Measurements from ENCODE around the gene CGNL1.

The CGNL1 gene

DNA sequence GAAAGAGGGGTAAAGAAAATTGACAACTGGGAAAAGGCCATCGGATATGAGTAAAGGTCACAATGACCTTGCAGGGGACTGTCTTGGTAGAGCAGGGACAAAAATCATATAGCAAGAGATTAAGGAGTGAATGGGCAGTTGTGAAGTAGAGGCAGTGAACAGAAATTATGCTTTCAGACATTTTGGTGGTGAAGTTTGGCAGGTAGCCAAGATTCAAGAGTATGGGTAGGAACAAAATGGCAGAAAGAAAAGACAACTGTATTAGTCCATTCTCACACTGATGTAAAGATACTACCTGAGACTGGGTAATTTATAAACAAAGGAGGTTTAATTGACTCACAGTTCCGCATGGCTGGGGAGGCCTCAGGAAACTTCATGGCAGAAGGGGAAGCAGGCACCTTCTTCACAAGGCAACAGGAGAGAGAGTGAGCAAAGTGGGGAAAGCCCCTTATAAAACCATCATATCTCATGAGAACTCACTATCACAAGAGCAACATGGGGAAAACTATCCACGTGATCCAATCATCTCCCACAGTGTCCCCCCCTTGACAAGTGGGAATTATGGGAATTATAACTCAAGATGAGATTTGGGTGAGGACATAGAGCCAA lies 84.0 kb downstream of the CGNL1 start:
- no peak overlapping the region for H3K27ac Mint-ChIP-seq
- H3K9me3 Mint-ChIP-seq: no peaks in the 10 kb centered on the region
- H3K36me3 Mint-ChIP-seq (ENCODE audit: low read depth): no peaks in the 10 kb centered on the region
- no peak overlapping the region for H3K4me3 Mint-ChIP-seq
- ATAC-seq: no peak
- H3K27me3 Mint-ChIP-seq: peaks cover 4% of the 10 kb centered on the region
- DNase-seq: no peak
- no peaks in the 10 kb centered on the region for H3K4me1 Mint-ChIP-seq

DNA sequence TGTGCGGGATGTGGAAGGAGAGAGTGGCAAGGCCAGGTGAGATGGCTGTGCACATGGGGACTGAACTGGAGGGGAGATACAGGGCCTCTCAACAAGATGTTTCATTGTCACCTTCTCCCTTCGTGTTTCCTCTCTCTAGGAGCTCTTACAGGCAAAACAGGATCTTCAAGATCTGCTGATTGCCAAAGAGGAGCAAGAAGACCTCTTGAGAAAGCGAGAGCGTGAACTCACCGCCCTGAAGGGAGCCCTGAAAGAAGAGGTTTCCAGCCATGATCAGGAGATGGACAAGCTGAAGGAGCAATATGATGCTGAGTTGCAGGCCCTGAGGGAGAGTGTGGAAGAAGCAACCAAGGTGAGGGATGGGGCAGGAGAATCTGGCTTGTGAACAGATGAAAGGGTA lies 85.2 kb downstream of the CGNL1 start:
- no peak overlapping the region for H3K4me3 Mint-ChIP-seq
- DNase-seq (no peak), ATAC-seq (no peak)
- H3K9me3 Mint-ChIP-seq: no peaks in the 10 kb centered on the region
- H3K36me3 Mint-ChIP-seq (ENCODE audit: low read depth): no peaks in the 10 kb centered on the region
- no peak overlapping the region for H3K27ac Mint-ChIP-seq
- peaks cover 6% of the 10 kb centered on the region for H3K27me3 Mint-ChIP-seq
- no peaks in the 10 kb centered on the region for H3K4me1 Mint-ChIP-seq

- no peak for ATAC-seq
- no peaks in the 10 kb centered on the region for H3K9me3 Mint-ChIP-seq
- H3K4me1 Mint-ChIP-seq: no peaks in the 10 kb centered on the region
- no peak for DNase-seq
- H3K36me3 Mint-ChIP-seq (ENCODE audit: low read depth): no peaks in the 10 kb centered on the region
- no peak overlapping the region for H3K27ac Mint-ChIP-seq
- peaks cover 13% of the 10 kb centered on the region for H3K27me3 Mint-ChIP-seq
- no peak overlapping the region for H3K4me3 Mint-ChIP-seq
Observed at GRCh38 chr15:57462381-57462780, 86.1 kb downstream of the CGNL1 start.

- no peak for DNase-seq
- H3K9me3 Mint-ChIP-seq: no peaks in the 10 kb centered on the region
- H3K4me3 Mint-ChIP-seq: no peak overlapping the region
Observed at GRCh38 chr15:57463360-57463759, 87.1 kb downstream of the CGNL1 start.

DNA sequence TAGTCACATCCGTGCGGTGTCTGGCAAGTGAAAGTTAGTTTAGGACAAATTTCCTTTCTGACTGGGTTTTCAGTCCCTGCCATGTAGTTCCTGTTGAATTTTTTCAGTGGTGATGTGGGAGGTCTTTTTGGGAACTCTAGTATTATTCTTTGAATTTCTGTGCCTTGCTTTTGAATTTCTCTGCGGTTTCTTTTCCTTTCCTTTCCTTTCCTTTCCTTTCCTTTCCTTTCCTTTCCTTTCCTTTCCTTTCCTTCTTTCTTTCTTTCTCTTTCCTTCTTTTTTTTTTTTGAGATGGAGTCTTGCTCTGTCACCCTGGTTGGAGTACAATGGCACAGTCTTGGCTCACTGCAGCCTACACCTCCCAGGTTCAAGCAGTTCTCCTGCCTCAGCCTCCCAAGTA lies 88.2 kb downstream of the CGNL1 start:
- Mint-ChIP-seq H3K4me1 (no peaks in the 10 kb centered on the region), H3K36me3 (ENCODE audit: low read depth) (no peaks in the 10 kb centered on the region), H3K27ac (no peak overlapping the region), H3K4me3 (no peak overlapping the region), H3K27me3 (peaks cover 22% of the 10 kb centered on the region), H3K9me3 (no peaks in the 10 kb centered on the region)
- ATAC-seq: no peak
- DNase-seq: no peak

More at GRCh38 chr15:57463360-57463759, 87.1 kb downstream of the CGNL1 start:
- H3K27me3 Mint-ChIP-seq: peaks cover 13% of the 10 kb centered on the region
- no peaks in the 10 kb centered on the region for H3K4me1 Mint-ChIP-seq
- no peak for ATAC-seq
- no peak overlapping the region for H3K27ac Mint-ChIP-seq
- no peaks in the 10 kb centered on the region for H3K36me3 Mint-ChIP-seq (ENCODE audit: low read depth)

DNA sequence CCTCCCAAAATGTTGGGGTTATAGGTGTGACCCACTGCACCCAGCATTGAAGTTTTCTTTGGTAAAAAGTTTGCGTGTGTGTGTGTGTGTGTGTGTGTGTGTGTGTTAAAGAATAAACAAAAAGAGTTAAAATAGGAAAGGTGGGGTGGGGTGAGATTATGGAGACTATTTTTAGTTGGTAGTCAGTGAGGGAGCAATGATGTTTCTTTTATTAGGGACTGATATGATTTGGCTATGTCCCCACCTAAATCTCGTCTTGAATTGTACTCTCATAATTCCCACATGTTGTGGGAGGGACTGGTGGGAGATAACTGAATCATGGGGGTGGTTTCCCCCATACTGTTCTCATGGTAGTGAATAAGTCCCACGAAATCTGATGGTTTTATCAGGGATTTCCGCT lies 92.2 kb downstream of the CGNL1 start:
- H3K27me3 Mint-ChIP-seq: peaks cover 33% of the 10 kb centered on the region
- H3K36me3 Mint-ChIP-seq (ENCODE audit: low read depth): no peaks in the 10 kb centered on the region
- no peak overlapping the region for H3K27ac Mint-ChIP-seq
- no peaks in the 10 kb centered on the region for H3K9me3 Mint-ChIP-seq
- no peak overlapping the region for H3K4me3 Mint-ChIP-seq
- no peak for DNase-seq
- H3K4me1 Mint-ChIP-seq: no peaks in the 10 kb centered on the region
- ATAC-seq: no peak

DNA sequence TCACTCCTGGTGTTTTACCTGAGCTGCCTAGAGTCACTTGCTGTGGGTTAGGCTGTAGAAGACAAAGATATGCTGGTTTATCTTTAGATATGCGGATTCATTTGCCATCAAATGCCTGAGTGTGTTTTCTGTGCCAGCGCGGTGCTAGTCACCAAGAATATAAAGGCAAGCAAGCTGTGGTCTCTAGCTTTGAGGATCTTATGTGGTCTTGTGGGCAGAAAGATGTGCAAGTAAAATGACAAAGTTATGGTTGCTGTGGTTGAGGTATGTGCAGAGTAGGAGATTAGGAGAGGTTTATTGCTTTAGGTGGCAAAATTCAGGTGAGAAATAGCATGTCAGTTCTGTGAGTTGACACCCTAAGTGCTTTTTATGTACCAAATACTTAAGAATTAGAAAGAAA lies 94.2 kb downstream of the CGNL1 start:
- no peaks in the 10 kb centered on the region for H3K9me3 Mint-ChIP-seq

GRCh38 chr15:57472861-57473260 lies 96.6 kb downstream of the CGNL1 start:
- H3K27ac Mint-ChIP-seq: no peak overlapping the region

More for the DNA sequence above, 94.2 kb downstream of the CGNL1 start:
- no peak overlapping the region for H3K27ac Mint-ChIP-seq
- H3K4me1 Mint-ChIP-seq: no peaks in the 10 kb centered on the region
- DNase-seq (no peak), ATAC-seq (no peak)
- peaks cover 28% of the 10 kb centered on the region for H3K27me3 Mint-ChIP-seq
- no peaks in the 10 kb centered on the region for H3K36me3 Mint-ChIP-seq (ENCODE audit: low read depth)
- H3K4me3 Mint-ChIP-seq: no peak overlapping the region

GRCh38 chr15:57476533-57476975 lies 100.2 kb downstream of the CGNL1 start:
- Mint-ChIP-seq H3K9me3 (no peaks in the 10 kb centered on the region), H3K27me3 (peaks cover 5% of the 10 kb centered on the region), H3K36me3 (ENCODE audit: low read depth) (peaks cover 3% of the 10 kb centered on the region), H3K27ac (no peak overlapping the region), H3K4me3 (no peak overlapping the region), H3K4me1 (no peaks in the 10 kb centered on the region)
- ATAC-seq: no peak
- DNase-seq: no peak

More at GRCh38 chr15:57472861-57473260, 96.6 kb downstream of the CGNL1 start:
- Mint-ChIP-seq H3K27me3 (peaks cover 20% of the 10 kb centered on the region), H3K4me1 (no peaks in the 10 kb centered on the region), H3K36me3 (ENCODE audit: low read depth) (no peaks in the 10 kb centered on the region), H3K4me3 (no peak overlapping the region), H3K9me3 (no peaks in the 10 kb centered on the region)
- DNase-seq: no peak
- no peak for ATAC-seq

DNA sequence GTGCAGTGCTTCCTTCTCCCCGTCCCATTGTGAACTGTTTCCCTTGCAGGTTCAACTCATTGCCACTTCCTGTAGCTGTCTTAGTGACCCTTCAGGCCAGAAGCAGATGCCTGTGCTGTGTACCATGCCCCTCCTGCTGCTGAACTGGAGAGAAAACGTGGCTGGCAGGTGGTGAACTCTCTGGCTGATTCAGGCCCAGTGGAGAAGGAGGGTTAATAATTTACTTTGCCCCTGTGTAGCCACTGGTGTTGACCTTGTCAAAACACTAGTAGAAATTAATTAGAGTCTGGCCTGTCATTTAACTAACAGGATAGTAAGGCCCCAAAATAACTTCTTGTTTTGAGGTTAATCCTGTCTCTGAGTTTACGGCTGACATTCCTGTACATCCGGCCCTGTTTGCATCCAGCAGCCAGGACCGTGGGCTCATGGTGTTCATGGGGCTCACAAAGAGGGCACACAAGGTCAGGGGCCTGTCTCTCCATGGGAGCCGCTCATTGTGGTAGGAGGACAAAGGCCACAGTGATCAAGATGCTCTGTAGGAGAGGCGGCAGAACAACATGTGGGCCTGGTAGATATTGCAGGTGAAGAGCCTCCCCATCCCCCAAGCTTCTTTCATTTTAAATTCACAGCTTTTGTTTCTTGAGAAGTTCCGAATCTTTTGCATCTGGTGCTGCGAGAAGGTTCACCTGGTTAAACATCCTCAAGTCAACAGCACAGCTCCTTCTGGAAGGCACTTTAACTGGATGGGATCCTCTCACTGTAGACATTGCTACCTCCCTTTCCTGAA lies 101.6 kb downstream of the CGNL1 start:
- Mint-ChIP-seq H3K27ac (no peak overlapping the region), H3K4me3 (no peak overlapping the region), H3K4me1 (no peaks in the 10 kb centered on the region), H3K36me3 (ENCODE audit: low read depth) (peaks cover 3% of the 10 kb centered on the region), H3K27me3 (peaks cover 5% of the 10 kb centered on the region), H3K9me3 (no peaks in the 10 kb centered on the region)
- ATAC-seq (no peak), DNase-seq (no peak)

- Mint-ChIP-seq H3K27me3 (peaks cover 7% of the 10 kb centered on the region), H3K9me3 (no peaks in the 10 kb centered on the region), H3K4me1 (no peaks in the 10 kb centered on the region), H3K4me3 (no peak overlapping the region), H3K27ac (no peak overlapping the region), H3K36me3 (ENCODE audit: low read depth) (peaks cover 3% of the 10 kb centered on the region)
- DNase-seq (no peak), ATAC-seq (no peak)
Observed at GRCh38 chr15:57479005-57479404, 102.7 kb downstream of the CGNL1 start.

DNA sequence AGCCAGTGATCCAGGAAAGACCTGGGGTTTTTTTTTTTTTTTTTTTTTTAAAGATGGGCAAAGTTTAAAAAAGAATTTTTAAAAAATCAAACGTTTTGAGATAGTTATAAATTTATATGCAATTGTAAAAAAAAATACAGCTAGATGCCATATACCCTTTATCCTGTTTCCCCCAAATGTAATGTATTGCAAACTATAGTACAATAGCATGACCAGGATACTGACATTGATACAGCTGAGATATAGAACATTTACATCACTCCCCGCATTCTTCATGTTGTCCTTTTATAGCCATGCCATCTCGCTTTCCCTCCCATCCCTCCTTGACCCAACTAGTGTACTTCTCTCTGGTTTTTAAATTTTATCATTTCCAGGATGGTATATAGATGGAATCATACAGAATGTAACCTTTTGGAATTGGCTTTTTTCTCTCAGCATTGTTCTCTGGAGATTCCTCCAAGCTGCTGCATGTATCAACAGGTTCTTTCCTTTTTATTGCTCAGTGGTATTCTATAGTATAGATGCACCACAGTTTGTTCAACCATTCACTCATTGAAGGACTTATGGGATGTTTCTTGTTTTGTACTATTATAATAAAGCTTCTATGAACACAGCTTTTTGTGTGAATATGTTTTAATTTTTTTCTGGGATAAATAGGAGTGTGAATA lies 104.9 kb downstream of the CGNL1 start:
- Mint-ChIP-seq H3K36me3 (ENCODE audit: low read depth) (peaks cover 3% of the 10 kb centered on the region), H3K27me3 (peaks cover 10% of the 10 kb centered on the region), H3K4me1 (no peaks in the 10 kb centered on the region), H3K4me3 (no peak overlapping the region), H3K27ac (no peak overlapping the region), H3K9me3 (no peaks in the 10 kb centered on the region)
- ATAC-seq (no peak), DNase-seq (no peak)

DNA sequence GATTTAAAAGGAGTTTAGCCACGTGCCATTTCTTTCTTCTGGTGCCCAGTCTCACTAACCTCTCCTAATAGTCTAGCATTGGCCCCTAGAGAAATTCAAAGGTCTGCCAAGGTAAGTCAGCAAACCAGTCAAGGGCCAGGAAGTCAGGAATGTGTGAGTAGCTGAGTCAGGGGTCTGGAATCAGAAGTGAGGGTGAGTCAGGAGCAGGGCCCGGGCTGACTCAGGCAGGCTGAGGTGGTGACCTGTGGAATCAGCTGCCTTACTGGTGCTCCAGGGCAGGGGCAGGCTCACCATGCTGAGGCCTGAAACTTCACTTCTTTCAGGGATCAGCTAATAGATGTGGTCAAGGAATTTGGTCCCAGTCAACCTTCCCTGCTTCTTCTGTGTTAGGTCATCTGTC lies 109.6 kb downstream of the CGNL1 start:
- peaks cover 20% of the 10 kb centered on the region for H3K27me3 Mint-ChIP-seq
- no peak overlapping the region for H3K4me3 Mint-ChIP-seq
- DNase-seq (no peak), ATAC-seq (no peak)
- no peaks in the 10 kb centered on the region for H3K4me1 Mint-ChIP-seq
- H3K9me3 Mint-ChIP-seq: no peaks in the 10 kb centered on the region
- no peaks in the 10 kb centered on the region for H3K36me3 Mint-ChIP-seq (ENCODE audit: low read depth)
- no peak overlapping the region for H3K27ac Mint-ChIP-seq

GRCh38 chr15:57486833-57487232 lies 110.5 kb downstream of the CGNL1 start:
- no peak overlapping the region for H3K4me3 Mint-ChIP-seq
- DNase-seq: no peak
- no peak for ATAC-seq
- H3K36me3 Mint-ChIP-seq (ENCODE audit: low read depth): no peaks in the 10 kb centered on the region
- H3K4me1 Mint-ChIP-seq: no peaks in the 10 kb centered on the region
- H3K27me3 Mint-ChIP-seq: peaks cover 22% of the 10 kb centered on the region
- no peaks in the 10 kb centered on the region for H3K9me3 Mint-ChIP-seq
- H3K27ac Mint-ChIP-seq: no peak overlapping the region

DNA sequence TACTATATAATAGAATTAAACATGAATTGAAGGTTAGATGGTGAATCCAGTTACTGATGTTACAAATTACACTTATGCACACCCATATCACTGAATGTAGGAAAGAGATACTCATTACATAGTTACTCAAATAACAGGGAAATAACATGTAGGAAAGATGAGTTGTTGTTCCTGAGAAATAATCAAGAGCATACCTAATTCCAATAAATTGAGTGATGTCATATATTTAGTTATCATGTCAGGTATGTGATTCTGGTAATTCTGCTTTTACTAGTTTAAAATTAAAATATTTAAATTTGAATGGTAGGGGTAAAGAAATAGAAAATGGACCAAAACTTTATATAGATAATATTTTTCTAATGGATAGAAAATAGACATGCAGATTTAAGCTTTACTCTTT lies 112.8 kb downstream of the CGNL1 start:
- no peak for ATAC-seq
- Mint-ChIP-seq H3K4me1 (no peaks in the 10 kb centered on the region), H3K36me3 (ENCODE audit: low read depth) (no peaks in the 10 kb centered on the region), H3K4me3 (no peak overlapping the region), H3K27ac (no peak overlapping the region), H3K9me3 (no peaks in the 10 kb centered on the region), H3K27me3 (peaks cover 16% of the 10 kb centered on the region)
- no peak for DNase-seq
